Measurements from ENCODE around the gene SLC39A11. TPM values are rescaled to one million over a fixed set of nuclear protein-coding genes. Genes with fewer than 3 reads are reported as not detected.

The SLC39A11 gene
- total and polyA plus RNA-seq, 5 donors from 2014 or later: 9.3 to 32.2 (median 11.9) TPM

GRCh38 chr17:72723711-72724110 is 368.8 kb downstream of the SLC39A11 start:
- Mint-ChIP-seq H3K36me3 (peaks cover 5% of the 10 kb centered on the region), H3K27me3 (no peaks in the 10 kb centered on the region), H3K4me1 (peaks cover 11 to 52% (median 38%) of the 10 kb centered on the region in 4 donors), H3K9me3 (no peaks in the 10 kb centered on the region), H3K4me3 (no peak overlapping the region), H3K27ac (no peak overlapping the region)
- Histone ChIP-seq H3K4me1 (ENCODE audit: control insufficient read depth, insufficient read depth, low read length, poor library complexity, severe bottlenecking) (peaks cover 38% of the 10 kb centered on the region), H3K27me3 (ENCODE audit: control insufficient read depth, insufficient read depth, low read length) (no peaks in the 10 kb centered on the region), H3K36me3 (ENCODE audit: control insufficient read depth, insufficient read depth, low read length) (no peaks in the 10 kb centered on the region), H3K27ac (ENCODE audit: insufficient read depth, low read length, poor library complexity, severe bottlenecking) (no peak overlapping the region), H3K9me3 (ENCODE audit: control insufficient read depth in 2 of 2, low read length in 2 of 2) (no peaks in the 10 kb centered on the region), H3K4me3 (ENCODE audit: low read depth, low read length) (no peak overlapping the region)
- no peak for ATAC-seq (ENCODE audit: low read depth in 2 of 2)
- no peak for DNase-seq

GRCh38 chr17:72720494-72720825 is 372.0 kb downstream of the SLC39A11 start:
- Mint-ChIP-seq H3K9me3 (no peaks in the 10 kb centered on the region), H3K4me1 (peaks cover 0 to 30% (median 19%) of the 10 kb centered on the region in 4 donors), H3K27ac (peak overlapping the region; percentile 91 to 92 (median 91)), H3K4me3 (no peak overlapping the region), H3K27me3 (no peaks in the 10 kb centered on the region), H3K36me3 (peaks cover 6% of the 10 kb centered on the region)
- ATAC-seq (ENCODE audit: low read depth in 2 of 2): no peak
- no peaks in the 10 kb centered on the region for H3K36me3 ChIP-seq (ENCODE audit: control insufficient read depth, insufficient read depth, low read length)
- no peak overlapping the region for H3K27ac ChIP-seq (ENCODE audit: insufficient read depth, low read length, poor library complexity, severe bottlenecking)
- H3K27me3 ChIP-seq (ENCODE audit: control insufficient read depth, insufficient read depth, low read length): no peaks in the 10 kb centered on the region
- H3K4me3 ChIP-seq (ENCODE audit: low read depth, low read length): no peak overlapping the region
- H3K4me1 ChIP-seq (ENCODE audit: control insufficient read depth, insufficient read depth, low read length, poor library complexity, severe bottlenecking): peaks cover 13% of the 10 kb centered on the region
- DNase-seq: no peak
- H3K9me3 ChIP-seq (ENCODE audit: control insufficient read depth in 2 of 2, low read length in 2 of 2): no peaks in the 10 kb centered on the region

GRCh38 chr17:72719578-72720493 is 372.7 kb downstream of the SLC39A11 start:
- Mint-ChIP-seq H3K36me3 (peaks cover 9% of the 10 kb centered on the region), H3K4me1 (peaks cover 0 to 27% (median 19%) of the 10 kb centered on the region in 4 donors), H3K4me3 (peak overlapping the region in 3 of 4 donors; percentile 76 to 80 (median 77)), H3K9me3 (no peaks in the 10 kb centered on the region), H3K27ac (peak overlapping the region; percentile 91 to 92 (median 91)), H3K27me3 (no peaks in the 10 kb centered on the region)
- DNase-seq: peak; percentile 1 to 75 (median 20)
- Histone ChIP-seq H3K4me1 (ENCODE audit: control insufficient read depth, insufficient read depth, low read length, poor library complexity, severe bottlenecking) (peaks cover 13% of the 10 kb centered on the region), H3K4me3 (ENCODE audit: low read depth, low read length) (peak overlapping the region; percentile 1), H3K9me3 (ENCODE audit: control insufficient read depth in 2 of 2, low read length in 2 of 2) (no peaks in the 10 kb centered on the region), H3K27ac (ENCODE audit: insufficient read depth, low read length, poor library complexity, severe bottlenecking) (no peak overlapping the region), H3K36me3 (ENCODE audit: control insufficient read depth, insufficient read depth, low read length) (no peaks in the 10 kb centered on the region), H3K27me3 (ENCODE audit: control insufficient read depth, insufficient read depth, low read length) (no peaks in the 10 kb centered on the region)
- ATAC-seq (ENCODE audit: low read depth in 2 of 2): peak; percentile 74 to 82

- Histone ChIP-seq H3K27me3 (ENCODE audit: control insufficient read depth, insufficient read depth, low read length) (no peaks in the 10 kb centered on the region), H3K9me3 (ENCODE audit: control insufficient read depth in 2 of 2, low read length in 2 of 2) (no peaks in the 10 kb centered on the region), H3K27ac (ENCODE audit: insufficient read depth, low read length, poor library complexity, severe bottlenecking) (no peak overlapping the region), H3K4me1 (ENCODE audit: control insufficient read depth, insufficient read depth, low read length, poor library complexity, severe bottlenecking) (peaks cover 13% of the 10 kb centered on the region), H3K36me3 (ENCODE audit: control insufficient read depth, insufficient read depth, low read length) (no peaks in the 10 kb centered on the region), H3K4me3 (ENCODE audit: low read depth, low read length) (peak overlapping the region; percentile 1)
- Mint-ChIP-seq H3K36me3 (peaks cover 9% of the 10 kb centered on the region), H3K4me1 (peaks cover 0 to 27% (median 19%) of the 10 kb centered on the region in 4 donors), H3K4me3 (peak overlapping the region in 3 of 4 donors; percentile 76 to 80 (median 77)), H3K27ac (peak overlapping the region in 2 of 3 donors; percentile 91 to 92), H3K27me3 (no peaks in the 10 kb centered on the region), H3K9me3 (no peaks in the 10 kb centered on the region)
- no peak for ATAC-seq (ENCODE audit: low read depth in 2 of 2)
- no peak for DNase-seq
These were observed 373.3 kb downstream of the SLC39A11 start for GRCh38 chr17:72719206-72719577.

GRCh38 chr17:72717676-72718075 is 374.8 kb downstream of the SLC39A11 start:
- Histone ChIP-seq H3K27me3 (ENCODE audit: control insufficient read depth, insufficient read depth, low read length) (no peaks in the 10 kb centered on the region), H3K4me1 (ENCODE audit: control insufficient read depth, insufficient read depth, low read length, poor library complexity, severe bottlenecking) (peaks cover 13% of the 10 kb centered on the region), H3K4me3 (ENCODE audit: low read depth, low read length) (no peak overlapping the region), H3K36me3 (ENCODE audit: control insufficient read depth, insufficient read depth, low read length) (no peaks in the 10 kb centered on the region), H3K27ac (ENCODE audit: insufficient read depth, low read length, poor library complexity, severe bottlenecking) (no peak overlapping the region), H3K9me3 (ENCODE audit: control insufficient read depth in 2 of 2, low read length in 2 of 2) (no peaks in the 10 kb centered on the region)
- Mint-ChIP-seq H3K27me3 (no peaks in the 10 kb centered on the region), H3K4me1 (peaks cover 0 to 27% (median 19%) of the 10 kb centered on the region in 4 donors), H3K27ac (no peak overlapping the region), H3K4me3 (peak overlapping the region in 1 of 4 donors; percentile 12), H3K9me3 (no peaks in the 10 kb centered on the region), H3K36me3 (peaks cover 9% of the 10 kb centered on the region)
- DNase-seq (no peak), ATAC-seq (ENCODE audit: low read depth in 2 of 2) (no peak)

GRCh38 chr17:72717276-72717675 is 375.2 kb downstream of the SLC39A11 start:
- no peaks in the 10 kb centered on the region for H3K9me3 ChIP-seq (ENCODE audit: control insufficient read depth in 2 of 2, low read length in 2 of 2)
- H3K27ac ChIP-seq (ENCODE audit: insufficient read depth, low read length, poor library complexity, severe bottlenecking): no peak overlapping the region
- no peaks in the 10 kb centered on the region for H3K9me3 Mint-ChIP-seq
- no peaks in the 10 kb centered on the region for H3K27me3 ChIP-seq (ENCODE audit: control insufficient read depth, insufficient read depth, low read length)
- ATAC-seq (ENCODE audit: low read depth in 2 of 2) (no peak), DNase-seq (no peak)
- H3K27me3 Mint-ChIP-seq: no peaks in the 10 kb centered on the region
- H3K4me3 Mint-ChIP-seq: no peak overlapping the region
- peaks cover 11% of the 10 kb centered on the region for H3K36me3 Mint-ChIP-seq
- H3K4me1 ChIP-seq (ENCODE audit: control insufficient read depth, insufficient read depth, low read length, poor library complexity, severe bottlenecking): peaks cover 13% of the 10 kb centered on the region
- no peak overlapping the region for H3K27ac Mint-ChIP-seq
- H3K4me1 Mint-ChIP-seq: peaks cover 0 to 27% (median 19%) of the 10 kb centered on the region in 4 donors
- H3K4me3 ChIP-seq (ENCODE audit: low read depth, low read length): no peak overlapping the region
- no peaks in the 10 kb centered on the region for H3K36me3 ChIP-seq (ENCODE audit: control insufficient read depth, insufficient read depth, low read length)

- no peak overlapping the region for H3K27ac ChIP-seq (ENCODE audit: insufficient read depth, low read length, poor library complexity, severe bottlenecking)
- H3K36me3 ChIP-seq (ENCODE audit: control insufficient read depth, insufficient read depth, low read length): no peaks in the 10 kb centered on the region
- no peak overlapping the region for H3K27ac Mint-ChIP-seq
- peaks cover 13% of the 10 kb centered on the region for H3K4me1 ChIP-seq (ENCODE audit: control insufficient read depth, insufficient read depth, low read length, poor library complexity, severe bottlenecking)
- H3K4me3 Mint-ChIP-seq: no peak overlapping the region
- H3K9me3 ChIP-seq (ENCODE audit: control insufficient read depth in 2 of 2, low read length in 2 of 2): peaks cover 2 to 3% of the 10 kb centered on the region in 2 experiments
- DNase-seq: no peak
- H3K27me3 Mint-ChIP-seq: no peaks in the 10 kb centered on the region
- no peak for ATAC-seq (ENCODE audit: low read depth in 2 of 2)
- H3K4me3 ChIP-seq (ENCODE audit: low read depth, low read length): no peak overlapping the region
- peaks cover 0 to 27% (median 19%) of the 10 kb centered on the region in 4 donors for H3K4me1 Mint-ChIP-seq
- H3K9me3 Mint-ChIP-seq: peaks cover 0 to 5% (median 2%) of the 10 kb centered on the region in 7 donors
- peaks cover 14% of the 10 kb centered on the region for H3K36me3 Mint-ChIP-seq
- H3K27me3 ChIP-seq (ENCODE audit: control insufficient read depth, insufficient read depth, low read length): no peaks in the 10 kb centered on the region
These were observed 376.4 kb downstream of the SLC39A11 start for GRCh38 chr17:72715906-72716572.

Measured in CD4-positive, CD25-positive, alpha-beta regulatory T cell (primary cell).